Central memory CD8-positive, alpha-beta T cell (primary cell): ENCODE results near the gene RAPGEF4.

Experiments
- ATAC-seq: fragments of 150-1000 bp; cut with Tn5 transposase; replicated peaks from 2 replicates; pipeline ENCODE4 v1.10.0; 2022; ENCODE audit warnings: mild to moderate bottlenecking, moderate FRiP score, moderate number of reproducible peaks; ENCODE audit not compliant: poor library complexity, severe bottlenecking; ENCODE audit errors: extremely low read depth
- DNase-seq, 2 donors: peaks; one replicate each; pipeline ENCODE4 v3.0.0; 2021; ENCODE audit warnings: low spot score in 2 of 2
- H3K27ac Mint-ChIP-seq: one replicate; pipeline ENCODE4 v1.8.0; 2022; ENCODE audit warnings: low read depth, mild to moderate bottlenecking, moderate library complexity, mixed read lengths
- H3K27me3 Mint-ChIP-seq: one replicate; pipeline ENCODE4 v1.8.0; 2022; ENCODE audit warnings: mixed read lengths
- H3K36me3 Mint-ChIP-seq: one replicate; pipeline ENCODE4 v1.8.0; 2022; ENCODE audit warnings: mild to moderate bottlenecking, moderate library complexity, mixed read lengths; ENCODE audit not compliant: insufficient read depth
- H3K4me1 Mint-ChIP-seq: one replicate; pipeline ENCODE4 v1.8.0; 2022; ENCODE audit warnings: mixed read lengths
- H3K4me3 Mint-ChIP-seq: one replicate; pipeline ENCODE4 v1.8.0; 2022; ENCODE audit warnings: mild to moderate bottlenecking, moderate library complexity, mixed read lengths
- H3K9me3 Mint-ChIP-seq: one replicate; pipeline ENCODE4 v1.8.0; 2022; ENCODE audit warnings: mixed read lengths

RAPGEF4 gene

GRCh38 chr2:172914341-172915008 lies 178.8 kb downstream of the RAPGEF4 start:
- no peak overlapping the region for H3K27ac Mint-ChIP-seq
- no peak for ATAC-seq
- DNase-seq: no peak
- H3K27me3 Mint-ChIP-seq: peaks cover 47% of the 10 kb centered on the region
- no peaks in the 10 kb centered on the region for H3K4me1 Mint-ChIP-seq
- no peak overlapping the region for H3K4me3 Mint-ChIP-seq
- H3K36me3 Mint-ChIP-seq: no peaks in the 10 kb centered on the region
- no peaks in the 10 kb centered on the region for H3K9me3 Mint-ChIP-seq

DNA sequence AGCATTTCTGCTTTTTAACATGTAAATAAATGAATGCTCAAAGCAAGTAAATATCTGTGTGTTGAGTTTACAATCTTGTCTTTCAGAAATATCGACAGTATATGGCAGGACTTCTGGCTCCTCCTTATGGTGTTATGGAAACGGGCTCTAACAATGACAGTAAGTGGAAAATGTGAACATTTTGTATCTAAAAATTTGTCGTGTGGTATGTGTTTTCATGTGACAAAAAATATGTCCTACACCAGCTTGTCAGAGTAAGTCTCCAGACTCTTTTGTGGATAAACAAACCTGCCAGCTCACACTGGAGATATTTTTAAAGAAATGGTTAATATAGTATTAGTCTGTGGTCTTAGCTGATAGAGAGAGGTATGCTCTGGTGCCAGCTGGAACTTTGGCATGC lies 182.1 kb downstream of the RAPGEF4 start:
- ATAC-seq (no peak), DNase-seq (no peak)
- Mint-ChIP-seq H3K4me1 (no peaks in the 10 kb centered on the region), H3K36me3 (no peaks in the 10 kb centered on the region), H3K9me3 (no peaks in the 10 kb centered on the region), H3K4me3 (no peak overlapping the region), H3K27ac (no peak overlapping the region), H3K27me3 (peaks cover 78% of the 10 kb centered on the region)

DNA sequence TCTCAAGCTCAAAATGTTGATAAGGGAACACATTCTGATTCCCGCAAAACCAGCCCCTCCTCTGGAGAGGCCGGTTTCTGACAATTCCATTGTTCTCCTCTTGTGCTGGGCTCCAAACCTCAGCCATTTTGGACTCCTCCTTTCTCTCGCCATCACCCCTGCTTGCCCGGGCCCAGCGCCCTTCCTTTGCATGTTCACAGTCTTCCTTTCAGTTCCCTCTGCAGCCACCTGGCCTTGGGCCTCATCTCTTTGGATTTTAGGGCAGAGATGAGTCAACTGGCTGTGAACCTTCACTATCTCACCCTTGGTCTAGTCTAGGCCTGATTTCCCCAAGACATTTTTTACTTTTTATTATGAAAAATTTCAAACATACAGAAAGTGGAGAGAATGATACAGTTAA lies 184.1 kb downstream of the RAPGEF4 start:
- H3K27me3 Mint-ChIP-seq: peaks cover 75% of the 10 kb centered on the region
- no peak overlapping the region for H3K27ac Mint-ChIP-seq
- no peak for DNase-seq
- H3K36me3 Mint-ChIP-seq: no peaks in the 10 kb centered on the region
- no peak overlapping the region for H3K4me3 Mint-ChIP-seq
- no peak for ATAC-seq
- H3K4me1 Mint-ChIP-seq: no peaks in the 10 kb centered on the region
- H3K9me3 Mint-ChIP-seq: no peaks in the 10 kb centered on the region

DNA sequence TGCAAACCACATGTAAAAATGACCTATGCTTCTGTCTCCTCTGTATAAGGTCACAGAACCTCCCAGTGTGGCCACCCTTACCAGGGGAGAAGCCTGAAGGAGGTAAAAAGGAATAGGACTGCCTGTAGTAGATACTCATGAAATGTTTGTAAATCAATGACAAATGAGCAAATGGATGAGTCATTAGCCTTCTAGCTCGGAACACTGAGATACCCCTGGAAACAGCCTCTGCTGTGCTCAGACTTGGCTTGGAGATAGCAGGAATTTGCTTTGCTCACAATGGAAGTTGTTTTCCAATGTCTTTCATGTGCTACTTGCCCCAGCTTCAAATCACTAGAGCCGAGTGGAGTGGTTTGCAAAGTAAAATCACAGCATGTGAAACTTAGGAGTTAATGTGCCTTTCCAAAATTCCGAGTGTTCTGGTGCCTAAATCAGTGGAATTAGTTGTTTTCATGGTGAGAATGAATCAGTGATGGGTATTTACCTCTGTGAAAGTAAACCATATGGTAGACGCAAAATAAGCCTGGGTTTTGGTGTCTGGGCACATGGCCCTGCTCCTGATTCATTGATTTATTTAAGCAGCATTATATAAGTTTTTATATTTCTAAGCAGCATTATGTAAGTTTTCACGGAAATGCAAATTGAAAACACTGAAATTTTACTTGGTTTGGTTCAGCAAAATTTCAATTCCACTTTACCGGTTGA lies 186.0 kb downstream of the RAPGEF4 start:
- no peak overlapping the region for H3K4me3 Mint-ChIP-seq
- no peak for ATAC-seq

DNA sequence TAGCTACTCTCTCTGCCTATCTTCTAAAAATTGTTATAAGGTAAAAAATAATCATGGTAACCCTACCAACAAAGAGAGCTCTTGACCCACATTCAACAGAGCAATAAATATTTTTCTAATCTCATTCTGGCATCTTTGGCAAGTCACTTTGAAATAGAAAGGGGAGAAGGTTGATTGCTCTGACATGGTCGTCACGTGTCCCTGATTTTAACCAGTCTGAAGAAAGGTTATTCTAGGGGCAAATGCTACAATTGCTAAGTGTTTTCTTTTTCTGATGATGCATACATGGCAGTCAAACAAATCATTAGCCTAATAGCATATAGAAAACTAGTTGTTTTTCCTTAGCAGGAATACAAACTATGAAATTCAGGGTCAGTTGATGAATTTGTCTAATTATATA lies 186.7 kb downstream of the RAPGEF4 start:
- no peak overlapping the region for H3K27ac Mint-ChIP-seq
- H3K4me1 Mint-ChIP-seq: no peaks in the 10 kb centered on the region
- H3K36me3 Mint-ChIP-seq: no peaks in the 10 kb centered on the region
- H3K27me3 Mint-ChIP-seq: peaks cover 82% of the 10 kb centered on the region
- H3K4me3 Mint-ChIP-seq: no peak overlapping the region
- H3K9me3 Mint-ChIP-seq: no peaks in the 10 kb centered on the region
- ATAC-seq: no peak
- DNase-seq: no peak

More for the DNA sequence above, 186.0 kb downstream of the RAPGEF4 start:
- H3K36me3 Mint-ChIP-seq: no peaks in the 10 kb centered on the region
- DNase-seq: no peak
- peaks cover 77% of the 10 kb centered on the region for H3K27me3 Mint-ChIP-seq
- no peak overlapping the region for H3K27ac Mint-ChIP-seq
- no peaks in the 10 kb centered on the region for H3K4me1 Mint-ChIP-seq
- H3K9me3 Mint-ChIP-seq: no peaks in the 10 kb centered on the region

GRCh38 chr2:172922815-172923214 lies 187.2 kb downstream of the RAPGEF4 start:
- Mint-ChIP-seq H3K4me3 (no peak overlapping the region), H3K9me3 (no peaks in the 10 kb centered on the region), H3K36me3 (no peaks in the 10 kb centered on the region), H3K4me1 (no peaks in the 10 kb centered on the region), H3K27me3 (peaks cover 87% of the 10 kb centered on the region), H3K27ac (no peak overlapping the region)
- ATAC-seq (no peak), DNase-seq (no peak)

DNA sequence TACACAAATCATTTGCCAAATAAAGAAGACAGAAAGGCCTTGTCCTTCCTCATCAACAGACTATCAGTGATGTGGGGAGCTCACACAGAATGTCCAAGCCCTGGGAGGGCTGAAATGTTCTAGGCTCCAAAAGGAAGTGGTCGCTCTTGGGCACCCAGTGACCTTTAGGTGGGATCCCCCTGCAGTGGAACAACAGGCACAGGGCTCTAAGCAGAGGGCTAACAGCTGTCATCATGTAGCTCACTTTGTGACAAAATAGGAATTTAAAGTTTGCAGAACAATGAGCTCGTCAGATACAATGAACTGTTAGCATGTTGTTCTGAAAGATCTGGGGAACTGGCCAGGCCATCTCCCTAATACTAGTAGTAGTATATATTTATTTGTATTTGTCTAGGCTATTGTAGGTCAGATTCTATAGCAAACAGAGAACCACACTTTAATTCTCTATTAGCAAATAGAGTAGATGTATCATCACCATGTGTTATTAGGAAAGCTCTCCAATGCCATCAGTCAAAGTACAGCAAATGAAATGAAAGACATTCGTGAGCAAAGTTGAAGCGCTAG lies 188.5 kb downstream of the RAPGEF4 start:
- Mint-ChIP-seq H3K9me3 (no peaks in the 10 kb centered on the region), H3K36me3 (no peaks in the 10 kb centered on the region), H3K27ac (no peak overlapping the region), H3K4me3 (no peak overlapping the region), H3K27me3 (peaks cover 88% of the 10 kb centered on the region), H3K4me1 (no peaks in the 10 kb centered on the region)
- ATAC-seq (no peak), DNase-seq (no peak)

DNA sequence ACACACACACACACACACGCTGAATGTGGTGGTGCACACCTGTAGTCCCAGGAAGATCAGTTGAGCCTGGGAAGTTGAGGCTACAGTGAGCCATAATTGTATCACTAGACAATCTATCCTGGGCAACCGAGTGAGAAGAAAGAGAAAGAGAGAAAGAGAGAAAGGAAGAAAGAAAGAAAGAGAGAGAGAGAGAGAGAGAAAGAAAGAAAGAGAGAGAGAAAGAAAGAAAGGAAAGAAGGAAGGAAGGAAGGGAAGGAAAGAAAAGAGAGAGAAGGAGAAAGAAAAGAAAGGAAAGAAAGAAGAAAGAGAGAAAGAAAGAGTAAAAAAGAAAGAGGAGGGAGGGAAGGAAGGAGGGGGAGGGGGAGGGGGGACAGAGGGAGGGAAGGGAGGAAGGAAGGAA lies 190.0 kb downstream of the RAPGEF4 start:
- no peaks in the 10 kb centered on the region for H3K9me3 Mint-ChIP-seq
- no peaks in the 10 kb centered on the region for H3K4me1 Mint-ChIP-seq
- DNase-seq (no peak), ATAC-seq (no peak)
- H3K4me3 Mint-ChIP-seq: no peak overlapping the region
- no peak overlapping the region for H3K27ac Mint-ChIP-seq
- H3K27me3 Mint-ChIP-seq: peaks cover 87% of the 10 kb centered on the region
- no peaks in the 10 kb centered on the region for H3K36me3 Mint-ChIP-seq

- H3K27ac Mint-ChIP-seq: no peak overlapping the region
These were observed 191.4 kb downstream of the RAPGEF4 start for GRCh38 chr2:172926785-172927640.

GRCh38 chr2:172927641-172928357 lies 192.2 kb downstream of the RAPGEF4 start:
- no peaks in the 10 kb centered on the region for H3K4me1 Mint-ChIP-seq
- no peak overlapping the region for H3K27ac Mint-ChIP-seq
- no peak overlapping the region for H3K4me3 Mint-ChIP-seq
- no peak for DNase-seq
- ATAC-seq: no peak
- peaks cover 85% of the 10 kb centered on the region for H3K27me3 Mint-ChIP-seq
- no peaks in the 10 kb centered on the region for H3K36me3 Mint-ChIP-seq
- no peaks in the 10 kb centered on the region for H3K9me3 Mint-ChIP-seq

More at GRCh38 chr2:172926785-172927640, 191.4 kb downstream of the RAPGEF4 start:
- Mint-ChIP-seq H3K9me3 (no peaks in the 10 kb centered on the region), H3K27me3 (peaks cover 86% of the 10 kb centered on the region), H3K36me3 (no peaks in the 10 kb centered on the region), H3K4me1 (no peaks in the 10 kb centered on the region), H3K4me3 (no peak overlapping the region)
- ATAC-seq: no peak
- no peak for DNase-seq

DNA sequence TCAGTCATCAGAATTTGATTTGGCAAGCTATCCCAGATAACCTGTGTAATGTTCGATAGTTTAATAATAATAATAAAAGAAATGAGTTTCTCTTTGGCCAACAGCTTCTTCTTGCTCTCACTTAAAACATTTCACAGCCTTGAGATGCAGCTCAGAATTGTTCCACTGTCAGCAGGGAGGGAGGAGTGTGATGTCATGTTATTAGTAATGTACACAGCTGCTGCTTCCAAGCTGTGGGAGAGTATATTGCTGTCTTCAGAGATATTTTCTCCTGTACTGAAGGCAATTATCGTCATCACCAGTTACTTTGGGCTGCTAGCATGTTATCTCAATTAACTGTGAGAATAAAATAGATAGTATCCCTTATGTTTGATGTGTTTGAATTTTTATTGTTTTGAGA lies 193.1 kb downstream of the RAPGEF4 start:
- H3K27ac Mint-ChIP-seq: no peak overlapping the region
- no peaks in the 10 kb centered on the region for H3K36me3 Mint-ChIP-seq
- no peak for ATAC-seq

DNA sequence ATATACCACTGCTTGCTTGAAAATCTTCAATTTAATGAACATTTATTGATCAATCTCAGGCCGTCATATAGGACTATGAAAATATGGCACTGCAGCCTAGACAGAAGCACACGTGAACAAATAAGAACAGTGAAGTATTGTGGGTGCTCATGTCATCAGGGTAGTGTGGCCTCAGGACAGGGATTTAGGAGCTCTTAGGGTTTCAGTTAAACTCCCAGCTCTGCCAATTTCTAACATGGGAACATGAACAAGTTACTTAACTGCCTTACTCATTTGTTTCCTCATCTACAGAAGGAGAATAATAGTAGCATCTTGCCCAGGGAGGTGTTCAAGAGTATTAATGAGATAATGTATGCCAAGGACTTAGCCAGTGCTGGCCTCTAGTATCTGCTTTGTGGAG lies 194.0 kb downstream of the RAPGEF4 start:
- no peaks in the 10 kb centered on the region for H3K4me1 Mint-ChIP-seq
- H3K27ac Mint-ChIP-seq: no peak overlapping the region
- H3K4me3 Mint-ChIP-seq: no peak overlapping the region
- DNase-seq (no peak), ATAC-seq (no peak)
- H3K9me3 Mint-ChIP-seq: no peaks in the 10 kb centered on the region
- peaks cover 80% of the 10 kb centered on the region for H3K27me3 Mint-ChIP-seq
- H3K36me3 Mint-ChIP-seq: no peaks in the 10 kb centered on the region

More for the DNA sequence above, 193.1 kb downstream of the RAPGEF4 start:
- Mint-ChIP-seq H3K9me3 (no peaks in the 10 kb centered on the region), H3K4me3 (no peak overlapping the region), H3K27me3 (peaks cover 87% of the 10 kb centered on the region), H3K4me1 (no peaks in the 10 kb centered on the region)
- DNase-seq: no peak
